HG03095 (cell line): ENCODE measurements around the gene LAMB4.

ENCODE experiments used
- ATAC-seq: cut with Tn5 transposase; IDR thresholded peaks from one replicate; pipeline ENCODE4 v1.9.1; 2021; ENCODE audit warnings: moderate library complexity; ENCODE audit not compliant: unreplicated experiment

LAMB4 gene

DNA sequence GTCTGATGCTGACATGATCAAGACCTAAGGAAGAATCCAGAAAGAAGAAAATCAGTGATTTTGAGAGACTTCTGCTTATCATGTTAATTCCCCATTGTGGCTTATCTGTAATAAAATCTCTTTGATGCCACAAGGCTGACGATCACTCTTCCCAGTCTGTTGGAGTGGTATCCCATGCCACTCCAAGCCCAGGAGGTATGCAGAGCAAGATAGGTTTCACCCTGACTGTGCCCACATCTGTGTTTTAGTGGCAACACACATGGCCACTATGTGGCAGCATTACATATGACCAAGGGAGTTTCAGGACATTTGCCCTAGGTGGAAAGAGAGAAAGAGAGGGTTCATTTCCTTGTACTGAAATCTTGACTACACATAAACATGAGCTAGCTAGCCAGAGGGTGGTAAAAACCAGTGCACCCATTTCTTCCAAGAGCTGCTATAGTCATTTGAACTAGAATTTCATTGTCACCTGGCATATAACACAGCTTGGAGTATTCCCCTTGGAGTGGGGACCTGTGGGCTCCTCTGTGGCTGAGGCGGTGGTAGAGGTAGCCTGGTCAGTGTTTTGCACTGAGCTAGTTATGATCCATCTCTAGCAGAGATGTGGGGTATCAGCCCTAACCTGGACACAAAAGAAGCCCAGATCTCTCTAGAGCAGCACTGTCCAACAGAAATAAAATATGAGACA, 20.8 kb downstream of the LAMB4 start:
- ATAC-seq, result no peak

DNA sequence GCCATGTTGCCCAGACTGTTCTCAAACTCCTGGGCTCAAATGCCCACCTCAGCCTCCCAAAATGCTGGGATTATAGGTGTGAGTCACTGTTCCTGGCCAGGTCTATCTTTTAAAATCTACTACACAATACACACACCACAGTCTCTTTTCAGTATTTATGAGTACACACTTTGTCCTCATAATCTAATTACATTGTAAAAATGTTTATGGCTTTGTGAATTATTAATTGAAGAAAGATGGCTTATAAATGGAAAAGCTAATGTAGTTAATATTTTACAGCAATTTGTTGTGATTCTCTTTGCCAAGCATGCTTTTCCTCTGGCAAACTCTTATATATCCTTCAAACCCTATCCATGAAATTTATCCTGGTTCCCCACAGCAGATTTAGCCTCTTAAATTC, 22.0 kb downstream of the LAMB4 start:
- ATAC-seq, result no peak

DNA sequence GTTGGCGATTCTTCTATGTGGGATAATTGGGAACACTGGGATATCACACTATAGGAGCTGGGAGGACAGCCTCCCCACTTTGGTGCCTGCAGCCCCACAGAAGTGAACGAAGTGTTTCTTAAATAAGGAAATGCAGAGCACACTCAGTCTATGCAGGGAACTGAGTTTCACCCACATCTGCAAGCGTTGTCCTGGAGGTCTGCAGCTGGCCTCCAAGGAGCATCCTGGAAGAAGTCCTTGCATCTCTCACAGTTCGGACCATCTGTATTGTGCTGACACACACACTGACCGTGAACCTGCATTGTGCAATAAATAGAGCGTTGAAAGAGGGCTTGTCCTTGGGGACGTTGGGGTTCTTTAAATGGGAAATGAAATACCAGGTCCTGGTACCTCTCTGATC, 25.8 kb downstream of the LAMB4 start:
- ATAC-seq, result no peak

DNA sequence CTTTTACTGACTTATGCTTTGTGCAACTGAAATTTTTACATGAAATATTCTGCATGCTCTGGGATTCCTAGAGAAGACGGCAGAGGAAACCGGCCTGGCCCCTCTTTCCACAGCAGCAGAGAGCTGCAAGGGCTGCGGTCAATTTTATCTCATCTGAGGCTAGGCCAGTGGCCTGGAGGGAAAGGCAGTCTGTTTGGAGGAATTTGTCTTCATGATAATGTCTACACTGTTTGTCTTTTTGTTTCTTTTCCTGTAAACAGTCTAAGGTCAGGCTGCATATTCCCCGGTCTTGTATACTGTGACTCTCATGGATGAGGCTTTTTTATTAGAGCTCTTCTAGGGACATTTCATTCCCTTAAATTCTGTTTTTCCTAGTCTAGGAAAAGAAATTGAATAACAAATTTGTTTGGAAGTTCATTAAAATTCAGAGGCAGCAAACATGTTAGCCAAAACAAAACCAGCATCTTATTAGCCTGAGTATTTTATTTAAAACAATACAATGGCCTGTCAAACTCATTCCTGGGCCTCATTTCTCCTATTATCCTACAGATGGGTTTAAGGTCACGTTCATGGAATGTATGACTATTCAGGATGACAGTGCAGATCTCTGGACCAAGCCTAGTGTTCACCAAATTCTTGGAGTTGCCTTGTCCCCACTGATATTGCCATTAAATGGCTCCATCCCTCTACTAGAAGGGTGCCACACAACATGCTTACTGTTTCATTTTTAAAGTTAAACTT, 26.4 kb downstream of the LAMB4 start:
- ATAC-seq, result no peak

DNA sequence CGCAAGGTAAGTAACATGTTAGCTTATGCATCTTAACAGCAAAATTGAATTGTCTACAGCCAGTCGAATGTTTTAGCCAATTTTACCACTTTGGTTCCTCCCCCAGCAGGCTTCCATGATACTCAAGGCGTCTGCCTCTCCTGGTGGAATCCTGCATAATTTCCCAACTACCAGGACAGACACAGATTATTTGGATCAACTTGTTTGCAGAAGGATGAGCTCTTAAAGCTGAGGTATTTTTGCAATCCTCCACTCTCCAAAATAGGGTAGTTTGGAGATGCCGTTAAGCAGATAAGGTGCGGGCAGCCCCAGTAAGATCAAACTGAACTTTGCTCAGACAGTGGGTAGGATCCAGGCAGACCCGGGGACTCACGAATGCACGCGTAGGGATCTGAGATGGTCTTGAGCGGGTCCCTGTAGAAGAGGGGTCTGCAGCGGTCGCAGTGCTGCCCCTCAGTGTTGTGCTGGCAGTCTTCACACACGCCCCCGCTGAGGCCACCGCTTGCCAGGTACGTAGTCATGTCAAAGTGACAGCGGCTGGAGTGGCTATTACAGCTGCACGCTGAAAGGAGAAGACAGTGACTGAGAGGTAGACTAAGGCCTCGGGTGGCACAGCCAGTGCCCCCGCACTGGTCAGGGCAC, 27.4 kb downstream of the LAMB4 start:
- no peak for ATAC-seq

DNA sequence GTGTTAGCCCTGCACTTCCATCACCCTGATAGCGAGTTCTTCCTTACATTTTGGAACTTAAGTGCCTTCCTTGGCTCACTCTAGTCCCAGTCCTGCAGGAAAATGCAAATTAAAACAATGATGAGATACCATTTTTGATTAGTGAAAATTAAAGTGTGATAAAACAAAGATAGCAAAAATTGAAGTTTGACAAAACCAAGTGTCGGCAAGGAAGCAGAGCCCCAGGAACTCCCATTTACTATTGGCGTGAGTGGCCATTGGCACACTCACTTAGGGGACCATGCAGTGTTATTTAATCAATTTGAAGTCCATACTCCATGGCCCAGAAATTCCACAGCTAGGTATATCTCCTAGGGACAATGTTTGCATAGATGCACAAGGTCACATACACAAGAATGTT, 28.4 kb downstream of the LAMB4 start:
- no peak for ATAC-seq

DNA sequence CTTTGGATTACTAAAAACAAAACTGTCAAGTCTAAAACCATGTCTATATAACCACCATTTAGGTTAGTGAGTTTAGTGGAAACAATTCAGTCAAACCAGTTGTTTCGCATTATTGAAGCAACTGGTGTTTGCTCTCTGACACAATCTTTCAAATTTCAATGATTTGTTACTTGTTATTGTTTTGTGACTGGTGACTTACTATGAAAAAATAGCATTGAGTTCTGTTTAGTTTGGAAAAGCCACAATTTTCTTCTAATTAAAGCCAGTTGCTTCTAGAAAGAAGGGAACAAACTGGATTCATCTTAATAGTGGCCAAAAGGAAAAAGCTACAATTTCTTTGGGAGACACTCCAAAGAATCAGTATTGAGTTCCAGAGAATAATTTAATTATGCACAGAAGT, 30.4 kb downstream of the LAMB4 start:
- ATAC-seq, result no peak

DNA sequence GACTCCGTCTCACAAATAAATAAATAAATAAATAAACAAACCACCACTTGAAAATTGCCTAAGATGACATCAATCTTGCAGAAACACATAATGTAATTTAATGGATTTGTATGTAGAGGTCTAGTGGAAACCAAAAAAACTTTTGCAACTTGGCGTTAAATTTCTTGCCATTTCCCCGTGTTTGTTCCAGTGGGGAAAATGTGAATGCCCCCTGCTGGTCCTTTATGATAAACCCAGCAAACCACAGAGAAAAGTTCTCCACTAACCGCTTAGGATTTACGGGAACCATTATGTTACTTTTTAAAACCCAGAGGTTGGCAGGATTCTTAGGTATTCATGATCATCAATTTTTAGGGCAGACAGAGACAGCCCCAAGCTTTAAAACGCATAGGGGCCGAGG, 32.5 kb downstream of the LAMB4 start:
- no peak for ATAC-seq

DNA sequence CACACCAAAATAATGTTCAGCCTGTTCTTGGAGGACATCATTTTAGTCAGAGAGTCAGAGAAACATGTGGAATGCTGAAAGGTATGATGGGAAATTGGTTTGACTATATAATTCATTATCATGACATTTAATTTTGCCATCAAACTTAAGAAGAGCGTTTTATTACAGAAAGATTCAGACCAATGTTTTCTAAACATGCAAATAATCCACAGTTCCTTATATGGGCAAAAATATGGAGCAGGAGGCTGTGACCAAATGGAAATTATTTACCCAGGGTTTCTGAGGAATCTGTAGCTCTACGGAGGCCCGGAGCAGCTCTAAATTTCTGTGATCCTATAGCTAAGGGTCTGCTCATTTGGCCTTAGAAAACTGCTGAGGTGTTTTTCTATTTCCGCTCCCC, 33.2 kb downstream of the LAMB4 start:
- ATAC-seq, result no peak

DNA sequence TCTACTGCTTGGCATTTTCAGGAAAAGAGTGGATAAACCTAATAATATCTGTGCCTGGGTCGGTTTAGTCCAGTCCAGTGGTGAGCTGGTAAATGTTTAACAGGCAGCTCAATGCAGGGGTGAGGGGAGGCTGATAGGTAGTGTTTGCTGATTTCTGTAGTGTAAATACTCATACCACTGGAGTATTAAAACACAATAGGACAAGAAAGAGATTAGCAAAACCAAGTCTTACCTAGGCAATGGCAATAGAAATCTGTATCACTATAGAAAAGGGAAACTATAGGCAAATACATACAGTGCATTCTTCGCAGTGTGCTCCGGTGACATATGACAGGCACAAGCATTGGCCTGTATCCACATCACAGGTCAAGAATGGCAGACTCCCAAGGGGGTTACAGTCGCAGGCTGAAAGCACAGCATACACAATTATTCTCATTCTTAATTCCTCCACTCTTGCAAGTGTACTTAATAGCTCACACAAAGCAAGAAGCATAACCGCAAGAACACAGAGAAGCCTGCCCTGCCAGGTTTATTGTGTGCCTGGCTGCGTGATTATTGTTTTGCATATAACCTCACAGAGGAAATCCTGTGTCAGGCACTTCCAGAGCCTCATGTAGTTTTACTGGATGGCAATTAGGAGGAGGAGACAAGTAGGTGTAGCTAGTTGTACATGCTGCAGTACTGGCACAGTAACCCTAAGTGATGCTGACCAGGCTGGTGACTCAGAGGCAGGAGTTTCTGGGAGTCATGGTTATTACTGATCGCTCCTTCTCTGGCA, 35.0 kb downstream of the LAMB4 start:
- no peak for ATAC-seq

DNA sequence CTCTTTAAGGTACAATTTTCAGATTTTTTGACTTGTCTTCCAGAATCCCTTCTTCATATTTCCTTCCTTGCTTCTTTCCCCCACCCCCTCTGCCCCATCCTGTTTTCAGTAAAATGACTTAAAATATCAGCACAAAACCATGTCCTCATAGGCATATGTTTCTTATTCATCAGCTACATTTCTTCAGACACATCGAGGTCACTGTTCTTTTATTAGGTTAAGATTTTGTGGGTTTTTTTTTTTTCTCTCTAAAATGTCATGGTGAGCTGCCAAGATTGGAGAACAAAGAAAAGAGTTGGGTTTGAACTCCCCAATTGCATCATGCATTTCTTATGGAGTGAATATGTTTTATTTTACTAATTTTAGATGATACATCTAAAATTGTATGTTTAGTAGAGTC, 35.8 kb downstream of the LAMB4 start:
- no peak for ATAC-seq

DNA sequence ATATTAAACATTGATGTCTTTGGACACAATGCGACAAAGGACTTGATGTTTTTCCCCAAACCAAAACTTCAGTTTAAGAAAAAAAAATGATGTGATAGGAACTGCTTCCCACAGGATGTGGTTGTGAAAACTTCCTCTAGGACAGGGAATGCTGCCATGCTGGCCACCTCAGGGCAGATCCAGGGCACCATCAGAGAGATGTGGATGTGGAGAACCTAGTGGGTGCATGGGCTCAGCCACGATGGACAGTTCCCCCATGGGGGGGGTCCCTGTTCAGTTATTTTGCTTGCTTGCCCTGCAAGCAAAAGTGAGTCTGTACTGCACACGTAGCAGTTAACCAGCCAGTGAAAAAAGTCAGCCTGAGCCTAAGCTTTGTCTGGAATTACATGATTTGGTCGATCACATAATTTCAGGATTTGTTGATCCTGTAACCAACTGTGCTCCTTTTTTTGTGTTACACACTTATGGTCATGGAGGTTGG, 36.3 kb downstream of the LAMB4 start:
- ATAC-seq, result no peak

DNA sequence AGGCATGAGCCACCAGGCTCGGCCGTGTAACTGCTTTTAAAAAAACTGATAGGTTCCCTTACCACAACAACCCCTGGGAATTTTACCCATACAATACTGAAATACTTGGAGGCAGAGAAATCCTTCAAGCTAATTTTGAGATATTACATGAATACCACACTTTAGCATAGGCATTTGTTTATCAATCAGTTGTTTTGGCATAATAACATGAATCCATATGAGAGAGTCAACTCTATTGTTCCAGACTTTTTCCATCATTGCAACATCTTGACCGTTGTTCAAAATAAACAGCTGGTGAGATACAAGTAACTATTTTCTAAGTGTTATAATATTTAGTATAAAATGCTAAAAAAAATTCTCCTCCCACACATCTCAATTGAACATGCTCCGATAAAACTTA, 36.8 kb downstream of the LAMB4 start:
- no peak for ATAC-seq

DNA sequence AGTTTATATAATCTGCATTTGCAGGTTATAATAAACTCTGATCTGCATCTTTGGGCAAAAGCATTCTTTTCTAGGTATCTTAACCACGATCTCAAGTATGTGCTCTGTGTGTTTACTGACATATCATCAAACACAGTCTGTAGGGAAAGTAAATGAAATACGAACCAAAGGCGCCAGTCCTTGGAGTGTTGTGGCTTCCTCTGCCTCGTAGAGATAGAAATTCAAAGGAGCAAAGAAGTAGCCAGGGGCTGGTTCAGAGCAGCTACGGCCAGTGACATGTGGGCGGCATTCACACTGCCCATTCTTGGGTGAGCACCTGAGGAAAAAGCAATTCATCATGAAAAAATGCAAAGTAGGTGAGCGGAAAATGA, 38.7 kb downstream of the LAMB4 start:
- ATAC-seq, result no peak

DNA sequence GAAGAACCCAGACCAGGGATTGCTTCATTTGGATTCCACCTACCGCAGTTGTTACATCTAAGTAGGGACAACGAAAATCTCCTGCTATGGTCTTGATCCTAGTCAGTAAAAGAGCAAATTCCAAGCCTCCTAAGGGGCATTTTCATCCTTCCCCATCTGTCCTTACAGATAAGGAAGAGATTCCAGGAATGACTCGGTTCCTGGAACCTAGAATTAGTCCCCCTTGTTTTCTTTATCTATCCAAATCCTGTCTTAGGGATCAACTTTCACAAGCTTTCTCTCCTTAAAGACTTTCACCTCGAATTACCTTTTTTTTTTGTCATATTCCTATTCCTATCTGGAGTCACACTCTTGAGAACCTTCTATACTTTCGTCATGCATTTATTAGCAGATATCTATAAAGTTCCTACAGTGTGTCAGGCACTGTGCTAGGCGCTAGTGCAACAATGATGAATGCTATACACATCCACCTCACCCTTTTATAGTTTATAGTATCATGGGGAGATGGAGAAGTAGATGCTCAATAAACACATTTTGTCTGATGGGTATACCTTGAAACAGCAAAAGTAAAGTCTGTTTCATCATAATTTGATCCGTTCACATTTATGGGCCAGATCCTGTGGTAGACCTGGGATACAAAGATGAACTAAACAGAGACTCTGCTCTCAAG, 39.2 kb downstream of the LAMB4 start:
- ATAC-seq, result no peak

DNA sequence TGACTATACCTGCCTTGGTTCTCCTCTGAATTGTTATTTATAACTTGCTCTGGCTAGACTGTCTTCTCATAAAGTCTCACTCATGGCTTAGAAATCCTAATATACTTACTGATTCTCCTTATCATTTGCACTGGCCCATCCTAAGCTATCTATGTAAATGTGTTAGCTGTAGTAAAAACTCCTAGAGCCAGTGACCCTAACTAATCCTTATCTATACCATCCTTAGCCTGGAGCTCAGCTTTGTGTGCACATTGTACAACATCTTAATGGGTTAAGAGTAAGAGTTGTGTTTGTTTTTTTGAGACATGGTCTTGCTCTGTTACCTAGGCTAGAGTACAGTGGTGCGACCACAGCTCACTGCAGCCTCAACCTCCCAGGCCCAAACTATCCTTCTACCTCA, 40.8 kb downstream of the LAMB4 start:
- ATAC-seq, result no peak

DNA sequence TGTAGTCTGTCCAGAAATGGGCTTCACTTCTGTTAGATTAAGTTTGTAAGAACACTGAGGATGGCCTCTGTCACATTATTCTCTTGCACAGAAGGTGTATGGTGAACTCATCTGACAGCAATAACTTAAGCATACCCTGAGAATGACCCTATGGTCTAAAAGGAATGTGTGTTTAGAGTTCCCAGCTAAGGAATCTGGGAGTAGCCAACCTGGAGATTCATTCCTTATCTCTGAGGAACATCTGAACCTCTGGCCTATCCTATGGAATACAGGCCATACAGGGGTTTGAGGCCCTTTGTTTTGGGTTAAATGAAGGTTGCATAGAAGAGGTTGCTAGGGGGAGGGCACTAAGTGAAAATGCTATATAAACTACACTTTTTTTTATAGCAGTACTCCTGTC, 41.4 kb downstream of the LAMB4 start:
- ATAC-seq, result no peak

DNA sequence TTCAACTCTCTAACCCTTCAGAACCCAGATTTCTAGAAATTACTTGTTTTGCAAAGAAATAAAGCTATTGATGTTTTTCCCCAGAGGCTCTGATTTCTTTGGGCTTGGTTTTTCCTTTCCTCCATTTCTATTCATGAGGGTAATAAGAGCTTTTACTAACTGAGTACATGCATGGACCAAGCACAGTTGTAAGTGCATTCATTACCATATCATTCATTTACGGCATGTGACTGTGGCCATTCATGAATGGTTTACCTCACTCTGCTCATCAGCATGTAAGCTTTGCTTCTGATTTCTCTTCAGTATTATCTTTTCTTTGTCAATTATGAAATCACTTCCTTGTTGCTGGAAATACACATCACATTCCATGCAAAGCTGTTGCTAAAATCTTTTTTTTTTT, 42.4 kb downstream of the LAMB4 start:
- ATAC-seq, result no peak

DNA sequence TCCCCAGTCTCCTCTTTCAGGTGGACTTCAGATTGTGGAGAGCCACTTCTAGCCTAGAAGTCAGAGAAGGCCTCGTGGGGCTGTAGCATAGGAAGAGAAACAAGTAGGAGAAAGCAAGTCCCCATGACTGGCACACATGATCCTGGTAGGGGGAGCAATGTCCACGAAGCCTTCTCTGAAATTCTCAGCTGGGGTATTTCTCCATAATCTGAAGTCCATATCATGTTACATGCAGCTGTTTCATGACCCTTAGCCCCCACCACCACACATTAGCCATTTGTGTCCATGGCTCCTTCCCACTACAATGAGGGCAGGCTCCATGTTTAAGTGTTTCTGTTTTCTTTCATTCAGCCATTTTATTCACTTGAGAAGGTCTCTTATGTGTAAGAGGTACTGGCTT, 43.2 kb downstream of the LAMB4 start:
- no peak for ATAC-seq

DNA sequence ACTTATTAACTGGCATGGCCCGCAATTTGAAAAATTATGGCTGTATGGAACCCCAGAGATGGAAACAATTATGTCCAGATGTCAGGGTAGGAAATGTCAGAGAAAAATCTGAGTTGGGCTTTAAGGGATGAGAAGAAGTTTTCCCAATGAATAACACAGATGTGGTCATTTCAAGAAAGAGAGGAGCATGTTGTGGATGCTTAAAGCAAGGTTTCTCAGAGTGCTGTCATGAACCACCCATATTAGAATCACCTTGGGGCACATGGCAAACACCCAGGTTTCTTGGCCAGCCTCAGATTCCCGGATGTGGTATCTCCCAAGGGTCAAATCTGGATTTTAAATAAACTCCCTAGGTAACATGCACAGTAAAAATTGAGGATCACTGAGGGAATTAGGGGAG, 43.6 kb downstream of the LAMB4 start:
- no peak for ATAC-seq

DNA sequence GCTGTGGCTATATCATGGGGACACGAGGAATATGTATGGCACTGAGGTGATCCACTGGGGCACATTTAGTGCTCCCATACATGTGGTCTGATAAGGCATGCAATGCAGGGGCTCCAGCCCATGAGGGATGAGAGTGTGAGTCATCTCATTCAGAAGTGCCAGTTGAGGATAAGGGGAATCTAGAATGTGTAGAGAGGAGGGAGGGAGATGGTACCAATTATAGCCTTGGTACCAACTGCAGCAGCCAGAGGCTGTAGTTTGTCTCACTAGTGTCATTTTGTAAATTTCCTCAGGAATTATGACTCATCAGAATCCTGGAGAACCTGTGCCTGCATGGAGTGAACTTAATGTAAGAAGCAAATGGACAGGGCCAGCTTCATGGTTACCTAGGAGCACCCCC, 46.2 kb downstream of the LAMB4 start:
- no peak for ATAC-seq
